Osteocyte (in vitro differentiated cells): Measurements from ENCODE around the gene GOT1. TPM values are rescaled to one million over a fixed set of nuclear protein-coding genes. Genes with fewer than 3 reads are reported as not detected.

Experiments
- DNase-seq: peaks from one replicate; pipeline ENCODE4 v3.0.0; 2021; ENCODE audit warnings: mixed read lengths; ENCODE audit not compliant: unreplicated experiment; ENCODE audit errors: extremely low spot score
- H3K27ac Mint-ChIP-seq: one replicate; pipeline ENCODE4 v1.8.0; 2021; ENCODE audit warnings: mild to moderate bottlenecking, mixed read lengths; ENCODE audit not compliant: unreplicated experiment
- H3K27me3 Mint-ChIP-seq: one replicate; pipeline ENCODE4 v1.8.0; 2021; ENCODE audit warnings: mixed read lengths; ENCODE audit not compliant: unreplicated experiment
- H3K36me3 Mint-ChIP-seq: one replicate; pipeline ENCODE4 v1.8.0; 2021; ENCODE audit warnings: mixed read lengths; ENCODE audit not compliant: unreplicated experiment
- H3K4me1 Mint-ChIP-seq: one replicate; pipeline ENCODE4 v1.8.0; 2021; ENCODE audit warnings: mixed read lengths; ENCODE audit not compliant: unreplicated experiment
- H3K4me3 Mint-ChIP-seq: one replicate; pipeline ENCODE4 v1.8.0; 2021; ENCODE audit warnings: mild to moderate bottlenecking, moderate library complexity, mixed read lengths; ENCODE audit not compliant: unreplicated experiment
- H3K9me3 Mint-ChIP-seq: one replicate; pipeline ENCODE4 v1.8.0; 2021; ENCODE audit warnings: mixed read lengths; ENCODE audit not compliant: unreplicated experiment
- total RNA-seq: library from RNA; stranded (reverse); gene quantifications from 2 replicates; pipeline ENCODE4 v1.2.1, GENCODE V29; 2021
- TF ChIP-seq, protein P1 (sequence below): fragments of 200-600 bp; sonication (generic); IDR thresholded peaks from 2 replicates; pipeline ENCODE4 v1.5.0; 2021; ENCODE audit warnings: antibody characterized with exemption, mild to moderate bottlenecking, moderate library complexity

The GOT1 gene
- total RNA-seq, 1 donor from 2014 or later, result 31.5 TPM

DNA sequence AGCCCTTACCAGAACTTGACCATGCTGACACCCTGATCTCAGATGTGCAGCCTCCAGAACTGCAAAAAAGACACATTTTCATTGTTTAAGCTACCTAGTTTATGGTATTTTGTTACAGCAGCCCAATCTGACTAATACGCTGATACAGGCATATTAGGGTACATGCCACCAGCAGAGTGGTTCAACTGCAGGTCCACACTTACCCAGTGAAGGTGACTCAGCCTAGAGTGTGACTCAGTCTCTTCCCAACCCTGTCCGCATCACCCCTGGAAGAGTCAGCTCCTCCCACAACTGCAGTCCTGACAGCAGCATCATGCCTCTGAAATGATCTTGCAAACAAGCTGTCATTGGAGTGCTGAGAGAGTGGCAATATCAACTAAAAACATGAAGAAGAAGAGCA lies 30.8 kb upstream of the GOT1 start:
- no peak overlapping the region for H3K4me3 Mint-ChIP-seq
- peaks cover 38% of the 10 kb centered on the region for H3K27me3 Mint-ChIP-seq
- no peak overlapping the region for H3K27ac Mint-ChIP-seq
- no peaks in the 10 kb centered on the region for H3K9me3 Mint-ChIP-seq
- H3K4me1 Mint-ChIP-seq, result no peaks in the 10 kb centered on the region
- no peaks in the 10 kb centered on the region for H3K36me3 Mint-ChIP-seq
- TF ChIP-seq, protein P1, sequence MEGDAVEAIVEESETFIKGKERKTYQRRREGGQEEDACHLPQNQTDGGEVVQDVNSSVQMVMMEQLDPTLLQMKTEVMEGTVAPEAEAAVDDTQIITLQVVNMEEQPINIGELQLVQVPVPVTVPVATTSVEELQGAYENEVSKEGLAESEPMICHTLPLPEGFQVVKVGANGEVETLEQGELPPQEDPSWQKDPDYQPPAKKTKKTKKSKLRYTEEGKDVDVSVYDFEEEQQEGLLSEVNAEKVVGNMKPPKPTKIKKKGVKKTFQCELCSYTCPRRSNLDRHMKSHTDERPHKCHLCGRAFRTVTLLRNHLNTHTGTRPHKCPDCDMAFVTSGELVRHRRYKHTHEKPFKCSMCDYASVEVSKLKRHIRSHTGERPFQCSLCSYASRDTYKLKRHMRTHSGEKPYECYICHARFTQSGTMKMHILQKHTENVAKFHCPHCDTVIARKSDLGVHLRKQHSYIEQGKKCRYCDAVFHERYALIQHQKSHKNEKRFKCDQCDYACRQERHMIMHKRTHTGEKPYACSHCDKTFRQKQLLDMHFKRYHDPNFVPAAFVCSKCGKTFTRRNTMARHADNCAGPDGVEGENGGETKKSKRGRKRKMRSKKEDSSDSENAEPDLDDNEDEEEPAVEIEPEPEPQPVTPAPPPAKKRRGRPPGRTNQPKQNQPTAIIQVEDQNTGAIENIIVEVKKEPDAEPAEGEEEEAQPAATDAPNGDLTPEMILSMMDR, result no peak
- DNase-seq, result no peak

DNA sequence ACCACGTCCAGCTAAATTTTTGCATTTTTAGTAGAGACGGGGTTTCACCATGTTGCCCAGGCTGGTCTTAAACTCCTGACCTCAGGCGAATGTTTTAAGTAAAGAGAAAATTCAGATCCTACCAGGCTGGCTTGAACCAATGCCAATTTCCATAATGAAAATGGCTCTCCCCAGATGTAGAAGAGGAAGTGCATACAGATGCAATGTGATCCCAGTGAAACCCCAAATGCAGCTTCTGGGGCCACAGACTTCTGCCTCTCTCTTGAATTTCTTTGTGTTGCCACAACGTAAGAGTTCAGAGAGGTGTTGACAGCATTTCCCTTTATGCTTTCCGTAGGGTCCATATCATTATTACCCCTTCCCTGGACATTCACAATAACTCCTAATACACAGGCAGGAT lies 29.6 kb upstream of the GOT1 start:
- H3K4me3 Mint-ChIP-seq, result no peak overlapping the region
- TF ChIP-seq, protein P1, result no peak
- DNase-seq, result no peak
- H3K27ac Mint-ChIP-seq, result no peak overlapping the region
- no peaks in the 10 kb centered on the region for H3K36me3 Mint-ChIP-seq
- H3K4me1 Mint-ChIP-seq, result no peaks in the 10 kb centered on the region
- peaks cover 47% of the 10 kb centered on the region for H3K27me3 Mint-ChIP-seq
- H3K9me3 Mint-ChIP-seq, result no peaks in the 10 kb centered on the region

DNA sequence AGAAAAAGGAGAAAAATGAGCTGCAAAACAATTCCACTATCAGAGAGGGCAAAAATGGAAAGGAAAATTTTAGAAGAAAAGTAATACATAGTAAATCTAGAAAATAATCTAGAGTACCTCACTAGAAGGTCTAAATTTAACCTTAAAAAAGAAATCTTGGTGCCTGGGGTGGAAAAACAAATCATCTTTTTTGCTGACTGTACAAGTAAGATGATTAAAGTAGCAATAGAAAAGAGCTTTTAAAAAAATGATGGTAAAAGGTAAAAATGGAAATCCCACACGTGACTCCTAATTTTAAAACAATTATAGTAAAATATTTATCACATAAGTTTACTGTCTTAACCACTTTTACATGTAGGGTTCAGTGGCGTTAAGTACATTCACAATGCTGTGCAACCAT lies 28.8 kb upstream of the GOT1 start:
- Mint-ChIP-seq H3K36me3 (no peaks in the 10 kb centered on the region), H3K4me3 (no peak overlapping the region), H3K27me3 (peaks cover 53% of the 10 kb centered on the region), H3K9me3 (no peaks in the 10 kb centered on the region), H3K4me1 (no peaks in the 10 kb centered on the region), H3K27ac (no peak overlapping the region)
- DNase-seq, result no peak
- TF ChIP-seq, protein P1, result no peak

DNA sequence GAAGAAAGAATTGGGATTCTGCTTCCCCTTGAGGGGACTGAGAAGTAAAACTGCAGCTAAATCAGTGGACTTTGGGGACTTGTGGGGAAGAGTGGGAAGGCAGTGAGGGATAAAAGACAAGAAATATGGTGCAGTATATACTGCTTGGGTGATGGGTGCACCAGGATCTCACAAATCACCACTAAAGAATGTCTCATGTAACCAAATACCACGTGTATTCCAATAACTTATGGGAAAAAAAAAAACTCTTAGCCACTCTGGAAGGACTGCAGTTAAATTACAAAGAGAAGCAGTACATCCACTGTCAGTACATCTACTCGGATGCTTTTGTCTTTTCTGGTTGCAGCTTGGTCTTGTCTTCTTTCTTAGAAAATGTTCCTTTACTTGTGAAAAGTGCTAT lies 27.4 kb upstream of the GOT1 start:
- Mint-ChIP-seq H3K36me3 (no peaks in the 10 kb centered on the region), H3K27ac (no peak overlapping the region), H3K4me1 (no peaks in the 10 kb centered on the region), H3K4me3 (no peak overlapping the region), H3K27me3 (peaks cover 62% of the 10 kb centered on the region), H3K9me3 (no peaks in the 10 kb centered on the region)
- TF ChIP-seq, protein P1, result no peak
- no peak for DNase-seq

DNA sequence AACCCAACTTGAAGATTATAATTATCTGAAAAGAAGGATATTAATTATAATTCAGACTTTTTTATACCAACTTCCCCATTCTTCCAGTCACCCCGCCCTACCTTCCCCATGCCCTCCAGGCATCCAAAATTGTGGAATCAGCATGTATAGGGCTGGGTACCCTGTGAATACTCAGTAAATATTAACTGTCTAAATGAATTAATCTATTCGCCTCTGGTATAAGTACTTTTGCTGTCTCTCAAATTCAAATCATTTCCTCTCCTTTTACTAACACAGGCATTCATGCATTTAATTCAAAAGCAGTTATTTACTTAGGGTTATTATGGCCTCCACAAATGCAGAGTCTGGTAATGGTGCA lies 26.5 kb upstream of the GOT1 start:
- no peak for DNase-seq
- Mint-ChIP-seq H3K4me1 (no peaks in the 10 kb centered on the region), H3K9me3 (no peaks in the 10 kb centered on the region), H3K27me3 (peaks cover 68% of the 10 kb centered on the region), H3K4me3 (no peak overlapping the region), H3K27ac (no peak overlapping the region), H3K36me3 (no peaks in the 10 kb centered on the region)
- TF ChIP-seq, protein P1, result no peak
